Measurements from ENCODE around the gene BBS2. TPM values are rescaled to one million over a fixed set of nuclear protein-coding genes. Genes with fewer than 3 reads are reported as not detected.
"Not testable (repeated sequence)": the region's sequence is repeated elsewhere in the genome, so short reads cannot be mapped to it uniquely, and the experiment has no call there.

BBS2 gene
- polyA plus RNA-seq, 2 of the 4 experiments (the other 2 are of a cell fraction) = 44.4 to 61.4 TPM

DNA sequence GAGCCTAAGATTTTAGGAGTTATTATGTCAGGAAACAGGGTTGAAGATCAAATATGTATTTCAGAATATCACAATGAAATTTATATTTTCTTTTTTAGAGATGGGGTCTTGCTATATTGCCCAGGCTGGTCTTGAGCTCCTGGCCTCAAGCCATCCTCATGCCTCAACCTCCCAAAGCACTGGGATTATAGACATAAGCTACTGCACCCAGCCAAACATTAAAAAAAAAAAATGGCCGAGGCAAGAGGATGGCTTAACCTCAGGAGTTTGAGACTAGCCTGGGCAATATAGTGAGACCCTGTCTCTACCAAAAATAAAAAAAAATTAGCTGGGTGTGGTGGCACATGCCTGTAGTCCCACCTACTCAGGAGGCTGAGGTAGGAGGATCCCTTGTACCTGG, 31.0 kb downstream of the BBS2 start:
- CTCF ChIA-PET = interaction anchor here (1.6 kb wide), 1 partner anchor 11 kb away, joined by 5 read pairs; no protein-coding TSS in a partner anchor

GRCh38 chr16:56488035-56488434, 31.8 kb downstream of the BBS2 start:
- ATAC-seq (no peak), DNase-seq (ENCODE audit: low read depth in 1 of 2, low spot score in 1 of 2) (no peak), FAIRE-seq (no peak)
- Histone ChIP-seq H3K4me3 (no peak overlapping the region), H3K4me2 (no peak overlapping the region), H3K9me3 (no peaks in the 10 kb centered on the region), H3K27ac (no peak overlapping the region), H3K4me1 (no peaks in the 10 kb centered on the region)
- WGBS (ENCODE audit: missing lambda C conversion rate) = 93% methylated on average over 5 of the region's 5 CpGs
- POLR2A ChIA-PET = no interaction called here
- TF ChIP-seq SMC3 (IDR thresholded peaks at IDR 0.05) = no peak
- TF ChIP-seq KDM1A (IDR thresholded peaks at IDR 0.05; ENCODE audit: low read depth) = no peak
- TF ChIP-seq ESRRA (IDR thresholded peaks at IDR 0.05; ENCODE audit: borderline replicate concordance, low read length) = no peak
- no peak for TF ChIP-seq JUN (IDR thresholded peaks at IDR 0.05)
- TF ChIP-seq ZC3H11A (IDR thresholded peaks at IDR 0.05) = no peak
- TF ChIP-seq FOSL2 (IDR thresholded peaks at IDR 0.05) = no peak
- TF ChIP-seq FOSL2 (CRISPR knock-in tag; IDR thresholded peaks at IDR 0.05) = no peak
- no peak for TF ChIP-seq KDM5A (IDR thresholded peaks at IDR 0.05)
- no peak for TF ChIP-seq TP53 (CRISPR knock-in tag; IDR thresholded peaks at IDR 0.05)
- no peak for TF ChIP-seq MAZ (IDR thresholded peaks at IDR 0.05; ENCODE audit: borderline replicate concordance, low read depth, low read length)
- TF ChIP-seq EP300 (IDR thresholded peaks at IDR 0.05) = no peak
- TF ChIP-seq HEYL (CRISPR knock-in tag; IDR thresholded peaks at IDR 0.05) = no peak
- no peak for TF ChIP-seq FOXS1 (CRISPR knock-in tag; IDR thresholded peaks at IDR 0.05)
- TF ChIP-seq POLR2A (IDR thresholded peaks at IDR 0.05; ENCODE audit: low read length) = no peak
- no peak for TF ChIP-seq RNF2 (IDR thresholded peaks at IDR 0.05; ENCODE audit: borderline replicate concordance, low read depth)
- TF ChIP-seq MAX (IDR thresholded peaks at IDR 0.05) = no peak
- TF ChIP-seq, protein P1, sequence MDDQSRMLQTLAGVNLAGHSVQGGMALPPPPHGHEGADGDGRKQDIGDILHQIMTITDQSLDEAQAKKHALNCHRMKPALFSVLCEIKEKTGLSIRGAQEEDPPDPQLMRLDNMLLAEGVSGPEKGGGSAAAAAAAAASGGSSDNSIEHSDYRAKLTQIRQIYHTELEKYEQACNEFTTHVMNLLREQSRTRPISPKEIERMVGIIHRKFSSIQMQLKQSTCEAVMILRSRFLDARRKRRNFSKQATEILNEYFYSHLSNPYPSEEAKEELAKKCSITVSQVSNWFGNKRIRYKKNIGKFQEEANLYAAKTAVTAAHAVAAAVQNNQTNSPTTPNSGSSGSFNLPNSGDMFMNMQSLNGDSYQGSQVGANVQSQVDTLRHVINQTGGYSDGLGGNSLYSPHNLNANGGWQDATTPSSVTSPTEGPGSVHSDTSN (IDR thresholded peaks at IDR 0.05) = no peak
- TF ChIP-seq RCOR1 (IDR thresholded peaks at IDR 0.05; ENCODE audit: low read depth, low read length) = no peak
- TF ChIP-seq HOXB13 (CRISPR knock-in tag; IDR thresholded peaks at IDR 0.05; ENCODE audit: low read depth) = no peak
- TF ChIP-seq EHF (CRISPR knock-in tag; IDR thresholded peaks at IDR 0.05) = no peak
- CTCF ChIA-PET = interaction anchor here (1.0 to 1.6 kb wide), 3 partner anchors 10 to 26 kb away, joined by 4 to 5 read pairs (median 5); no protein-coding TSS in a partner anchor

More for the DNA sequence above, 31.0 kb downstream of the BBS2 start:
- H3K4me2 ChIP-seq; H3K4me1 ChIP-seq; H3K27ac ChIP-seq; H3K9me3 ChIP-seq; ATAC-seq; DNase-seq (ENCODE audit: low read depth in 1 of 2, low spot score in 1 of 2); FAIRE-seq; POLR2A ChIA-PET; H3K4me3 ChIP-seq: not testable (repeated sequence)
- 89% methylated on average over 1 of the region's 1 CpG for WGBS (ENCODE audit: missing lambda C conversion rate)

DNA sequence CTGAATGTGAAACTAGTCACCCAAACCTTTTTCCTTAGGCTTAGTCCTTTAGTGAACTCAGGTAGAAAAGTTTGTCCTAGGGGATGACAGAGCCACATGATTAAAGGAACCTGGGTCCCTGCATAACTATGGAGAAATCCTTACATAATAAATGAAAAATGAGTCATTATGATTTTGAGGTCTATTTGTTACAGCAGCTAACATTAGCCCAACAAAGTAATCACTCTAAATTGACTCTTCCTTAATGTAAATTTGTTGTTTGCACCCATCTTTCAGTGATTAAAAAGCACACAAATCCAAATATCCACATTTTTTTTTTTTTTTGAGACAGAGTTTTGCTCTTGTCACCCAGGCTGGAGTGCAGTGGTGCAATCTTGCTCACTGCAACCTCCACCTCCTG, 36.4 kb downstream of the BBS2 start:
- H3K9me3 ChIP-seq = no peaks in the 10 kb centered on the region
- CTCF ChIA-PET = interaction anchor here (0.7 to 2.7 kb wide), 2 partner anchors 46 to 219 kb away, joined by 3 to 11 read pairs; no protein-coding TSS in a partner anchor
- FAIRE-seq (no peak), ATAC-seq (no peak), DNase-seq (ENCODE audit: low read depth in 1 of 2, low spot score in 1 of 2) (no peak)
- H3K4me1 ChIP-seq = peaks cover 6% of the 10 kb centered on the region; the same call in 2 of the 3 replicates
- no peak for TF ChIP-seq NFE2L2 (conservative IDR thresholded peaks at IDR 0.05; ENCODE audit: low read length)
- TF ChIP-seq RNF2 (IDR thresholded peaks at IDR 0.05; ENCODE audit: borderline replicate concordance, low read depth) = no peak
- no peak for TF ChIP-seq SMC3 (IDR thresholded peaks at IDR 0.05)
- no peak for TF ChIP-seq JUN (IDR thresholded peaks at IDR 0.05)
- TF ChIP-seq MAFK (IDR thresholded peaks at IDR 0.05; ENCODE audit: partially characterized antibody) = no peak
- TF ChIP-seq, protein P2, sequence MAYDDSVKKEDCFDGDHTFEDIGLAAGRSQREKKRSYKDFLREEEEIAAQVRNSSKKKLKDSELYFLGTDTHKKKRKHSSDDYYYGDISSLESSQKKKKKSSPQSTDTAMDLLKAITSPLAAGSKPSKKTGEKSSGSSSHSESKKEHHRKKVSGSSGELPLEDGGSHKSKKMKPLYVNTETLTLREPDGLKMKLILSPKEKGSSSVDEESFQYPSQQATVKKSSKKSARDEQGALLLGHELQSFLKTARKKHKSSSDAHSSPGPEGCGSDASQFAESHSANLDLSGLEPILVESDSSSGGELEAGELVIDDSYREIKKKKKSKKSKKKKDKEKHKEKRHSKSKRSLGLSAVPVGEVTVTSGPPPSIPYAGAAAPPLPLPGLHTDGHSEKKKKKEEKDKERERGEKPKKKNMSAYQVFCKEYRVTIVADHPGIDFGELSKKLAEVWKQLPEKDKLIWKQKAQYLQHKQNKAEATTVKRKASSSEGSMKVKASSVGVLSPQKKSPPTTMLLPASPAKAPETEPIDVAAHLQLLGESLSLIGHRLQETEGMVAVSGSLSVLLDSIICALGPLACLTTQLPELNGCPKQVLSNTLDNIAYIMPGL (CRISPR knock-in tag; IDR thresholded peaks at IDR 0.05; ENCODE audit: borderline replicate concordance) = no peak
- TF ChIP-seq PHF8 (IDR thresholded peaks at IDR 0.05; ENCODE audit: borderline replicate concordance, low read depth) = no peak
- no peak for TF ChIP-seq RCOR1 (IDR thresholded peaks at IDR 0.05; ENCODE audit: low read depth, low read length)
- TF ChIP-seq HOXA7 (CRISPR knock-in tag; IDR thresholded peaks at IDR 0.05) = no peak
- TF ChIP-seq CBX2 (IDR thresholded peaks at IDR 0.05; ENCODE audit: borderline replicate concordance, low read depth) = no peak
- TF ChIP-seq CBX8 (IDR thresholded peaks at IDR 0.05) = no peak
- TF ChIP-seq RFX5 (IDR thresholded peaks at IDR 0.05) = no peak
- TF ChIP-seq ESRRA (IDR thresholded peaks at IDR 0.05; ENCODE audit: borderline replicate concordance, low read length) = no peak
- TF ChIP-seq, protein P3, sequence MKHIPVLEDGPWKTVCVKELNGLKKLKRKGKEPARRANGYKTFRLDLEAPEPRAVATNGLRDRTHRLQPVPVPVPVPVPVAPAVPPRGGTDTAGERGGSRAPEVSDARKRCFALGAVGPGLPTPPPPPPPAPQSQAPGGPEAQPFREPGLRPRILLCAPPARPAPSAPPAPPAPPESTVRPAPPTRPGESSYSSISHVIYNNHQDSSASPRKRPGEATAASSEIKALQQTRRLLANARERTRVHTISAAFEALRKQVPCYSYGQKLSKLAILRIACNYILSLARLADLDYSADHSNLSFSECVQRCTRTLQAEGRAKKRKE (CRISPR knock-in tag; IDR thresholded peaks at IDR 0.05; ENCODE audit: low read depth) = no peak
- no peak for TF ChIP-seq HDAC2 (IDR thresholded peaks at IDR 0.05)
- no peak for TF ChIP-seq HEYL (CRISPR knock-in tag; IDR thresholded peaks at IDR 0.05)
- TF ChIP-seq HOXB13 (CRISPR knock-in tag; IDR thresholded peaks at IDR 0.05; ENCODE audit: low read depth) = no peak
- H3K27ac ChIP-seq = no peak overlapping the region
- H3K4me3 ChIP-seq = no peak overlapping the region
- H3K4me2 ChIP-seq = no peak overlapping the region
- POLR2A ChIA-PET = interaction anchor here (0.7 kb wide), 1 partner anchor 42 kb away, joined by 6 read pairs; no protein-coding TSS in a partner anchor

Data from A549 (cell line).